ENCODE data around the gene SMAD6.

SMAD6 gene

DNA sequence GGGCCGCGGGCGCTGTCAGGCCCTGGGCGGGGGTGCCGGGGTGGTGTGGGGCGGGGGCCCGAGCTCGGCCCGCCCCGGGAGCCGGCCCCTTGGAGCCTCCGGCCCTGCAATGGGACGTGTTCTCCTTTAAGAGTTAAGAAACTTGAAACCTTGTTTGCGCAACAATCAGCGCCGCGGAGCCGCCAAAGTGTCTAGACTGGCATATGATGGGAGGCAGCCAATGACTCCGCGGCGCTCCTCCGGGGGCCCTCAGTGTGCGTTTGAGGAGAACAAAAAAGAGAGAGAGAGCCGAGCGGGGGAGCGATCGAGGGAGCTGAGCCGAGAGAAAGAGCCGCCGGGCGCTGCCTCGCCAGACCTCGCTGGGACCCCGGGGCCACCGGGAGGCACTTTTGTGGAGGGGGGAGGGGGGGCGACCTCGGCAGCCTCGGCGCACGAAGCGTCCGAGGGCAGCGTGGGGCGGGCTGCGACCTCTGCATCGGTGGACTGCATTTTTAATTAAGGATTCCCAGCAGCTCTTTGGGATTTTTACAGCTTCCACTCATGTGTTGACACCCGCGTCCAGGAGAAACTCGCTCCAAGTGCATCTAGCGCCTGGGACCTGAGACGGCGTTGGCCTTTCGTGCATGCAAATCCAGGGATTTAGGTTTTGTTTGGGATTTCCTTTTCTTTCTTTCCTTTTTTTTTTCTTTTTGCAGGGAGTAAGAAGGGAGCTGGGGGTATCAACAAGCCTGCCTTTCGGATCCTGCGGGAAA lies at the start of gene SMAD6:
TSS of gene SMAD6 (plus strand) at position 202 of the 752 bp plus-strand sequence. CDS start 1,023 bp downstream, outside the sequence.
- DNase-seq = peak; percentile 85 to 96

DNA sequence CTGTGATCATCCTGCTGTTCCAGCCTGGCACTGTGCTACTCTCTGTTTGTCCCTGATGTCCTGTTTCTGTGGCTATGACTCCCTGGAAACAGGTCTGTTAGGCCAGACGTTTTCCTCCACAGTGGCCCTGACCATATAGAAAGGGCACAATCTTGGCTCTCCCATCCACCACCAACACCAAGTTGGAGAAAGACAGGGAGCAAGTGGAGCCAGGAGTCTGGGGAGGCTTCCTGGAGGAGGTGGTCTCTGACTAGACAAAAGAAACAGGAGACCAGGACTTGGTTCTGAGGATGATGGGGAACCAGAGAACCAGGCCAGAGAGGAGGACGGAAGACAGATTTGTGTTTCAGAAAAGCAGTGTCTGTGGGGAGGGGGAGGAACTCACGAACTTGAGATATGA lies 49.2 kb upstream of the SMAD6 start:
- DNase-seq = no peak

DNA sequence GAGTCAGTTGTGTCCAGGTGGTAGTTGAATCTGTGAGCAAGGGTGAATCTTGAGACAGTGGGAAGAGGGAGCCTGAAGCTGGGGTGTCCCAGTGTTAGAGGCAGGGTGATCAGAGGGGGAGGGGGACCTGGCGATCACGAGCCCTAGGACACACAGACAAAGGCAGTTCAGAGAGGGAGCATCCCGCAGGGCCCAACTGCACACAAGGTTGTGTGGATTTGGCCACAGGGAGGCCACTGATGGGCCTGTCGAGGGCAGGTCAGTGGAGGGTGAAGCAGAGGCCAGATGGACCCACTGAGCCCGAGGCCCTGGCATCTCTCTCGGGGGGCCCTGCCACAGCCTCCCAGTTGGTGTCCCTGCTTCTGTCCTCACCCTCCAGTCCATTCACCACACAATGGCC lies 48.6 kb upstream of the SMAD6 start:
- no peak for DNase-seq

GRCh38 chr15:66653852-66654251 lies 48.2 kb upstream of the SMAD6 start:
- no peak for DNase-seq

GRCh38 chr15:66654361-66654738 lies 47.7 kb upstream of the SMAD6 start:
- DNase-seq = no peak

DNA sequence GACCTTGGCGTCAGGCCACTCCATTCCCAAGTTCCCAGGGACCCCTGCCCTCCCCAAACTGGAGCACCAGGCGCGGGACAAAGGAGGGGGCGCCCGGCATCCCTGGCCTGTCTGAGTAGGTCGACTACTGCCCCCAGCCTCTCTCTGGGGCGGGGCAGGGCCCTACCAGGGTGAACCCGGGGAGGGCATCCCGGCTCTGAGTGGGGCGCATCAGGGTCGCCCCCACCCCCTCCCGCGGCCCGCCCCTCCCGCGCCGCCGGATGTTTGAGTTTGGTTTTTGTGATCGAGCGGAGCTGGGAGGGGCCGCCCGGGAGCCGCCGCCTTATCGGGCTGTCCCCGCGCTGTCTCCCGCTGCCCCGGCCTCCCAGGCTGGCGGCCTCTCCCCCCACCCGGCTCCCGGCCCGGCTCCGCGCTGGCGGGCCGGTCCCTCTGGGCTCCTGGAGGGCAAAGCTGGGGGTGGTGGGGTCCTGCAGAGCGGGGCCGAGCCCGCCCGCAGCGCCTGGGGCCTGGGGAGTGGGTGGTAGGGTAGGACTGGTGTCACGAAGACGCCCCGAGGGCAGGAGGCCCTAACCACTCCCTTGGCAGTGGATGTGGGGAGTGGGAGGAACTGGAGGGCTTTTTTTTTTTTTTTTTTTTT lies 47.2 kb upstream of the SMAD6 start:
- DNase-seq = no peak

DNA sequence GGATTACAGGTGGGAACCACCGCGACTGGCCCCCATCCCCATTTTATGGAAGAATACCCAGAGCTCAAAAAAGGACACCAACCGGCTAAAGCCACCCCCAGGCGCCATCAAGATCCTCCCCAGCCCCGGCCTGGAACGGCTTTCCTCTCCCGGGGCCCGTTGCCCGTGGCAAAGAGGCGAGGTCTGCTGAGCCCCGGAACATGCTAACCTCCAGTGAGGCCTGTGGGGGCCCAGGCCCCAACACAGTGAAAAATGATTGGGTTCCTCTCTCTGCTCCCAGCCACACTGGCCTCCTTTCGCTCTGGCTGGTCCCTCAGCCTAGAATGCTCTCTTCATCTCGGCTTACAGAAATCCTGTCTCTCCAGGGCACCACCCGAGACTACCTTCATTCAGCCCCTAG lies 46.5 kb upstream of the SMAD6 start:
- DNase-seq = no peak

DNA sequence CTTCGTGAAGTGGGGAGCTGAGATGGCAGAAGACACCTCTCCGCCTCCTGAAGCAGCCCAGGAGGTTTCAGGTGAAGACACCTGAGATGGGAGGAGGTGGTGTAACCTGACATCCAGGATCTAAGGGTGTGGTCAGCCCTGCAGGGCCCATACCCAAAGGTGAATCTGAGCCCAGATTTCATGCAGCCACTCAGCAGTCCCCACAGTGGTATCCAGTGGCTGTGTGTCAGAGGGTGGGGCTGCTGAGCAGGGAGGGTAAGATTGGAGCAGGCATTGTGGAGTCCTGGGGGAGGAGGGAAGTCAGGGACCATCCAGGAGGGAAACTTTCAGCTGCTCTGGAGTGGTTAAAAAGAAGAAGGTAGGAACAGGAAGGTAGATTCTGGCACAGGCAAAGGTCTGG lies 46.0 kb upstream of the SMAD6 start:
- no peak for DNase-seq

DNA sequence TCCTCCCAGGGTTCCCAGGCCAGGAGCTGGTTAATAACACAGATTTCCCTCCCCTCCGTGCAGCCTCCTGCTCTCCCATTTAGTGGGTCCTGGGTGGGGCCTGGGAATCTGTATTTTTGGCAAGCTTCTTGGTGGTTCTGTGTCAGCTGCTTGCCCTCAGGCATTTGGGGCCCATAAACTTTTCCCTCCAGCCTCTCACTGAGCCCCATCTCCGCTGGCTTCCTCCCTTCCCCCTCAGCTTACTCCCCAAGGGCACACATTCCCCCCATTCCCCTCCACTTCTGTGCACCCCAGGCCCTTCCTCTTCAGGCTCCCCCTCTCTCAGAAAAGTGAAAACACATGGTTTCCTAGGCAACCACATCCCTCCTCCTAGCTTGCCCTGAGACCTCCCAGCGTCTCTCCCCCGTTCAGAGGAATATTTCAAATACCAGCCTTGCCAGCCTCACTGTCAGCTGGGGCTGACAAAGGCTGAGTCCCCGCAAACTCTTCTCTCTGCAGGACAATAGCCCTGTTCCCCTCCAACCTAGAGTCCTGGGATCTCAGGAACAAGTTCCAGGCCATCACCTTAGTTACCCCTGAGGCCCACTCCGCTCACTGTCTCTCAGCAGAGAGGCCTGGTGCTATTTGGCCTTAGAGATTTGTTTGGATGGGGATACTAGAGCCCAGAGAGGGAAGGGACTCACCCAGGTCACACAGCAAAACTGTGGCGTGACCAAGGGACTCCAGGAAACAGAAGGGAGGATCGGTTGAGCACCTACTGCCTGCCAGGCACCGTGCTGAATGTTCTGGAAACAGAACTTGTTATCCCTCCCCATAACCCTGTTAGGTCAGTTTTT lies 44.6 kb upstream of the SMAD6 start:
- DNase-seq = no peak

DNA sequence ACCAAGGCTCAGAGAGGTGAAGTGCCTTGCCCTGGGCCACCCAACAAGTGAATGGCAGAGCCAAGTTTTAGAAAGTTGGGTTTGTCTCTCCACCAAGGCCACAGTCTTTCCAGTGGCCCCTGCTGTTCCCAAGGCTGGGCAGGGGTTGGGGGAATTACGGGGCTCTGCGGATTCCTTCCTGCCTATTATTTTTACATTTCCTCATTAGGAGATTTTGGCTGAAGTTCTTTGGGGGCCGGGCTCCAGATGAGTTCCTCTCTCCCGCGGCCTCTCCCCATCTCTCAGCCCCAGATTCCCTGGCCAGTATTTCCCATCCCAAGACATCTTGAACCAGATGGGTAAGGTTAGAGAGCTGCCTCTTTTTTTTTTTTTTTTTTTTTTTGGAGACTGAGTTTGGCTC lies 44.0 kb upstream of the SMAD6 start:
- DNase-seq = no peak

DNA sequence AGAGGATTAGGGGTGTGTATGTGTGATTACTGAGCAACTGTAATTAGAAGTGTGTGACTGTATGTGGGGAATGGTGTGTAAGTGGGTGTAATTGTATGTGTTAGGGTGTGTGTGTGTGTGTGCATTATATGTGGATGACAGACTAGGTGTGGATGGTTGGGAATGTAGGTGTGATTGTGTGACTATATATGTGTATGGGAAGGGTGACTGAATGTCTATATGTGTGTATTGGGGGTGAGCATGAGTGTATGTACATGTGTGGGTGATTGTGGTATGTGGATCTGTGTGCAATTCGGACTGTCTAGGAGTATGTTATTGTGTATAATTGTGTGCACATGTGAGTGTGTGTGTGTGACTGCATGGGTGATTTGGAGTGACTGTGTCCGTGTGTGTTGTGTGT lies 43.2 kb upstream of the SMAD6 start:
- DNase-seq = no peak

DNA sequence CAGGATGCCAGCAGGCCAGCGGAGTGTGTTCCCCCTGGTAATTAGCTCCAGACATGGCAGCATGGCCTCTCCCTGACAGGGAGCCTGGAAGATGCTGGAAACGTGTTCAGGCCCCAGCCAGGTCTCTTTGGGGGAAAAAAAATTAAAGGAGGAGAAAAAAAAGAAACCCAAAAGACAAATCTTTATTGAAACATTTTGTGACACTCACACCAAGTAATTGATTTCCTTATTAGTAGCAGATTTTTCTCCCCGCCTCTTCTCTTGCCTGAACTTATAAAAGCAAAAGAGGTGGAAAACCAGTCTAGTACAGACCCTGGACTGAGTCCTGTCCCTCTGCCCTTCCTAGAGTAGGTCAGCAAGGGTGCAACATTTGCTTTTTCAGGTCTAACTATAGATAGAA lies 42.7 kb upstream of the SMAD6 start:
- no peak for DNase-seq

DNA sequence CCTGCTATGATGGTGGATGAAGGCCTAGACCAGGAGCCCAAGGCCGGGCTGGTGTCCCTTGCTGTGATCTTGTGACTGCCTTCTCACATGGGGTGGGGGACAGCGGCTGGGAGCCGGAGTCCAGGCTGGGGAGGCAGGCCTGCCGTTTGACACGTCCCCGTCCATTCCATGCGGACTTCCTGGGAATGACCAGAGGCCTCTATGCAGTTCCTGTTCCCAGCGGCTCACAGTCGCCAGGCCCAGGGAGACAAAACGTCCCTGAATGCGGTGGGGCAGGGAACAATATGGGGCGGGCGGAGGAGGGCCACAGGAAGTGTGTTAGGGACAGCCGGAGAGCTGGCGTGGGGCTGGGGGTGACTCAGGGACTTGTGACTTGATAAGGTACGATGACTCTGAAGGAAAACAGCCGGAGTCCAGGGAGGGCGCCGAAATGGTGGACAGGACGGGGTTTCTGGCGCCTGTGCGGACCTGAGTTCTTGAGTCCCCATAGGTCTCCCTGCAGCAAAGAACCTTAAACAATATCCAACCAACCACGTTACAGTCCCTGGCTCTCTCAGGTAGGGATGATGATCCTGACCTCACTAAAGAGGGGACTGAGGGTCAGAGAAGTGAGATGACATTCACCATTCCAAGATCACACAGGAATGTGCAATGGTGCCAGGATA lies 40.5 kb upstream of the SMAD6 start:
- DNase-seq = no peak

DNA sequence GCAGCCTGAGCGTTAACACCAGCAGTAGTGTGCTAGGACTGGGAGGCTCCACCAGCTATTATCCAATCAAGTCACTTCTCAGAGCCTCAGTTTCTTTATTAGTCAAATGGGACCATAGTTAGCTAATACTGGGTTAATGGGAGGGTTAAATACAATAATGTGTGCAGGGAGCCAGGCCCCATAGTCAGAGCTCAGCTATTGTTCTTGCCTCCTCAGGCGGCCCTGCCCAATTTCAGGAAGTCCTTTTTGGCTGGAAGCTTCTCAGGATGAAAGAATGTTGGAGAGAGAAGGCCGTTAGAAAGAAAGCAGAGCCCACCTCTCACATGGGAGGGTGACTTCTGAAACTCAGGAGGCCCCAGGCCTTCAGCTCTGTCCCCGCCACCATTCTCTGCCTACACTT lies 39.5 kb upstream of the SMAD6 start:
- no peak for DNase-seq

GRCh38 chr15:66663664-66664063 lies 38.4 kb upstream of the SMAD6 start:
- DNase-seq = no peak

DNA sequence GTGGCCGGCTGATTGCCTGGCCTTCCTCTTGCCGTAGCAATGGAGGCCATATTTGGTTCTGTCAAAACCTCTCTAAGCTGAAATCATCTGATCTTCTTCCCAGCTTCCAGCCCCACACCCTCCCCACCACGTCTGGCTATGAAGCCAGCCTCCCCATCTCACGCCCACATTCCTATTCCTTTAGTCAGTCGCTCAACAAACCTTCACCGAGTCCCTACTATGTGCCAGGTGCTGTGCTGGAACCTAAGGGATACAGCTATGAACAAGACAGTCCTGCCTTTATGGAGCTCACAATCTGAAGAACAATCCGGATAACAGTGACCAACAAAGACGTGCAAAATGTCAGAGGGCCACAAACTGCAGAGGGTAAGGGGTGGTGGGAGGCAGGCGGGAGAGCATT lies 31.9 kb upstream of the SMAD6 start:
- no peak for DNase-seq

DNA sequence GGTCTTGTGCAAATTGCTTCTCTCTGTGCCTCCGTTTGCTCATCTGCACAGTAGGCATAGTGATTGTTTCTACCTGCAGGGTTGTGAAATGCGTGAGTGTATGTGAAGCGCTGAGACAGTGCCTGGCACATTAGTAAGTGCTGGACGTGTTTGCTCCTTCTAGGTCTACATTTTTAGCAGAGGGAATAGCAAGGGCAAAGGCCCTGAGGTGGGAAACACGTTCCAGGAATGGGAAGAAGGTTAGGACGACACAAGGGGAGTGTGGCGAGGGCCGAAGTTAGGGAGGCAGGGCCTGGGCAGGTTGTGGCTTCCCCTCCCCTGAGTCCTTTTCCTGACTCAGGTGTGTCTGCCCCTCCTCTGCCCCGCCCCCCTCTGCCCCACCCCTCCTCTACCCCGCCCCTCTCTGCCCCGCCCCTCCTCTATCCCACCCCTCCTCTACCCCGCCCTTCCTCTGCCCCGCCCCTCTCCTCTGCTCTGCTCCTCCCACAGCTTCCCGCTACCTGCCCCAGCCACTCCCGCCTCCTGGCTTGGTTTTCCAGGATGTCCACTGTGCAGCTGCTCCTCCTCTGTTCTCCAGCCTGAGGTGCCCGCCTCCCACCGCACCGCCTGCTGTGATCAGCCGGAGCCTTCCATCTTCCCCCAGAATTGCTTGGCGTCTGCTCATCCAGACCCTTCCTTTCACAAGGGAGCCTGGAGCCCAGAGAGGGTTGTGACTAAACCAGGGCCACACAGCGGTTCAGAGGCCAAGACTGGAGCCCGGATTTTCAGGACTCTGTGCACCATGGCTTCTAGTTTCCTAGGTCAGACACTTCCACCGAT lies 31.1 kb upstream of the SMAD6 start:
- DNase-seq = no peak

DNA sequence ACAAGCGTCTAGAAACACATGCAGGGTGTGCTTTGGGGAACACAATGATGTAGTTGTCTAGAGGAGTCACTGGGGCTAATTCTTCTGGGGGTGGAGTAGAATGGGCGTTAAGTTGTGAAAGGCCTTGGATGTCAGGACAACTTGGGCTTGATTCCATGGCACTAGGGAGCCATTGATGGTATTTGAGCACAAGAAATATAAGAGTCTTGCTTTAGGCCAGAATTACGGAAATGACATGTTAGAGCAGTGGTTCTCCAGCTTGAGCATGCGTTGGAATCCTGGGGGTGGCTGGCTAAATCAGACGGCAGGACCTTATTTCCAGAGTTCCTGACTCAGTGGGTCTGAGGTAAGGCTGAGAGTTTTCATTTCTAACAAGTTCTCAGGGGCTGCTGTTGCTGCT lies 29.2 kb upstream of the SMAD6 start:
- DNase-seq = no peak

- no peak for DNase-seq
Observed at GRCh38 chr15:66673410-66674322, 28.4 kb upstream of the SMAD6 start.

DNA sequence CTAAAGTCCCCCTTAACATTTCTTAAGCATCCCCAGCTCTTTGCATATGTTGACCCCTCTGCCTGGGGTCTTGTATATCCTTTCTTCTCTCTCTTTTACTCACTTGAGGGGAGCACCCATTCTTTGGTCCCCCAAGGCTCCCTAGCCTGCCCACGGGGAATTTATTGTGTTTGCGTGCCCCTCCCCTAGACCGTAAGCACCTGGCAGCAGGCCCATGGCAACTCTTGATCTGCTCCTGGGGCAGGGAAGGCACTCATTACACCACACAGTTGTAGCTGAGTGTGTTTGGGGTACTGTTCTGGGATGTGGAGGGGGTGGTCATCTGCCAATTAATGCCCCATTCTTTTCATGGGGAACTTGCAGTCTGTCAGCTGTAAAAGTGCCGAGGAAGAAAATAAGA lies 27.3 kb upstream of the SMAD6 start:
- no peak for DNase-seq

DNA sequence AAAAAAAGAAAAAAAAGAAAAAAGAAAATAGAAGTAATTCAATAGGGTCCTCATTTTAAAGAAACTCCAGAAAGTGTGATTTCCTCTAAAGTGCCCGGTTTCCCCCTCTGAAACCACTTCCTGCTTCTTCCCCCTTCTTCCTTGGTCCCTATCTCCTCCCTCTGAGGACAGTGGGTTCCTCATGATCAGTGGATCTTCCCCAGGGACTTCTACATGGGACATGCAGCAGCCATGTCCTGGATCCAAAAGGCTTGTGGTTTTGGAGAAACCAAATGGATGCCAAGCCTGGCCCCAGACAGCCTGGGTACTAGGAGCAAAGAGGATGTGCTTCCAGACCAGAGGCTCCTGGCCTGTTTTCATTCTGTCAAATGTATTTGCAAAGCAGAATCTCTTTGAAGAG lies 26.6 kb upstream of the SMAD6 start:
- no peak for DNase-seq

Measured in NCI-H446 (cell line).